ENCODE results near the gene NUP93.
"Not testable (repeated sequence)": the region's sequence is repeated elsewhere in the genome, so short reads cannot be mapped to it uniquely, and the experiment has no call there.

The NUP93 gene

DNA sequence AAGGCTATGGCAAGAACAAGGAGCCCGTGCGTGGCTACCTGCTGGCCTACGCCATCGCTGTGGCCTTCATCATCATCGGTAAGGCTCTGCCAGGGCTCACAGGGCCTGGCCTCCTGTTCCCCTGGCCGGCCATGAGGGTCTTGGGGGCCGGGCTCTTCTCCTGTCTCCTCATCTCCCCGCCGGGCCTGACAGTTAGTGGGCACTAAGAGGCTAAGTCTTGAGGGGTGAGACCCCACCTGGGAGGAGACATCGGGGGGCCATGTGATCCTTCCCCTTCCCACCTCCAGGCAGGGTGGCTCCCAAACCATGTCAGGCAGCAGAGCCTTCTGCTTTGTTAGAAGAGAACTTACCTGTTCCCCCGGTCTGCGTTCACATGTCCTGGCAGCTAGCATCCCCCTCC lies 150.2 kb downstream of the NUP93 start:
- Histone ChIP-seq H3K9me3 (ENCODE audit: control insufficient read depth, low read length) (no peaks in the 10 kb centered on the region), H3K27ac (ENCODE audit: low read depth, low read length, severe bottlenecking) (no peak overlapping the region), H3K36me3 (ENCODE audit: control insufficient read depth, insufficient read depth, low read length) (no peaks in the 10 kb centered on the region), H3K4me3 (ENCODE audit: extremely low read depth, insufficient read depth, low read length, poor library complexity, severe bottlenecking) (no peak overlapping the region), H3K4me1 (ENCODE audit: control insufficient read depth, insufficient read depth, low read length, poor library complexity, severe bottlenecking) (peaks cover 1% of the 10 kb centered on the region)
- WGBS, 2 experiments (ENCODE audit: insufficient coverage in 2 of 2) = 90 to 96% methylated on average over 8 to 10 of the region's 12 CpGs

DNA sequence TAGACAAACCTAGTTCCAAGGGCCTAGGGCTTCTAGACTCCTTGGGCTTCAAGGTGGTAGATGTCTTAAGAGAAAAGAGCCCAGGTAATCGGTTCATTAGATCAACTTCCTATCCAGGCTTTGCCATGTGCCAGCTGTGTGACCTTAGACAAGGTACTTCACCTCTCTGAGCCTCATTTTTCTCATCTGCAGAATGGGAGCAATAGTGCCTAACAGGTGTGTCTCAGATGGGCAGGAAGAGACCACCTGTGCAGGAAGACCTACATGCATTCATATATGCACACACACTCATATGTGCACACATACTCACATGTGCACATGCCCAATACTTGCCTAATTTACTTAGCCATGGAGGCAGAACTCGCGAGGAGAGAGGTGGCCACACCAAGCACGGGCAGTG lies 150.8 kb downstream of the NUP93 start:
- H3K4me3 ChIP-seq (ENCODE audit: extremely low read depth, insufficient read depth, low read length, poor library complexity, severe bottlenecking) = no peak overlapping the region
- no peak overlapping the region for H3K27ac ChIP-seq (ENCODE audit: low read depth, low read length, severe bottlenecking)
- H3K36me3 ChIP-seq (ENCODE audit: control insufficient read depth, insufficient read depth, low read length) = no peaks in the 10 kb centered on the region
- 86 to 87% methylated on average over 3 of the region's 4 CpGs for WGBS, 2 experiments (ENCODE audit: insufficient coverage in 2 of 2)
- H3K9me3 ChIP-seq (ENCODE audit: control insufficient read depth, low read length) = peaks cover 5% of the 10 kb centered on the region
- H3K4me1 ChIP-seq (ENCODE audit: control insufficient read depth, insufficient read depth, low read length, poor library complexity, severe bottlenecking) = no peaks in the 10 kb centered on the region

DNA sequence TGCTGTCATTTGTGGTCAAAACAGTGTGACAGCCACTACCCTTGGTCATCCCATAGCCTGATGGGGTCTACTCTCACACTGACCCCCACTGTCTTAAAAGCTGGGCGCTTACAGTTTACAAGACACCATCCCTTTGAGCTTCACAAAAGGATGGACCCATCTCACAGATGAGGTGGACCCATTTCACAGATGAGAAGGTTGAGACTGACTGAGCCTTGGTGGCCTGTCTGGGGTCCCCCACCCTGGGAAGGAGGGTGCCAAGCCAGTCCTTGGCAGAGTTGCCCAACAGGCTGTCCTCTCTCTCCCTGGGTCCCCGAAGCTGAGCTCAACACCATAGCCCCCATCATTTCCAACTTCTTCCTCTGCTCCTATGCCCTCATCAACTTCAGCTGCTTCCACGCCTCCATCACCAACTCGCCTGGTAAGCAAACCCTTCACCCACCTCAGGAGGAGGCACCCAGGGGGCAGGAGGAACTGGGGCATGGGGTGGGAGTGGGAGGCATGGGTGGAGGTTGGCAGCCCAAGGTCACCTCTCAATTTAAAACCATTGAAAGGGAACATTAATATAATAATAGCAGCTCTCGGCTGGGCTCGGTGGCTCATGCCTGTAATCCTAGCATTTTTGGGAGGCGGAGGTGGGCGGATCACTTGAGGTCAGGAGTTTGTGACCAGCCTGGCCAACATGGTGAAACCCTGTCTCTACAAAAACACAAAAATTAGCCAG lies 152.3 kb downstream of the NUP93 start:
- Histone ChIP-seq H3K4me1 (ENCODE audit: control insufficient read depth, insufficient read depth, low read length, poor library complexity, severe bottlenecking) (no peaks in the 10 kb centered on the region), H3K4me3 (ENCODE audit: extremely low read depth, insufficient read depth, low read length, poor library complexity, severe bottlenecking) (no peak overlapping the region), H3K36me3 (ENCODE audit: control insufficient read depth, insufficient read depth, low read length) (no peaks in the 10 kb centered on the region), H3K9me3 (ENCODE audit: control insufficient read depth, low read length) (peaks cover 5% of the 10 kb centered on the region), H3K27ac (ENCODE audit: low read depth, low read length, severe bottlenecking) (no peak overlapping the region)
- 91 to 94% methylated on average over 5 of the region's 8 CpGs for WGBS, 2 experiments (ENCODE audit: insufficient coverage in 2 of 2)

- WGBS, 2 experiments (ENCODE audit: insufficient coverage in 2 of 2) = 79 to 88% methylated on average over 2 of the region's 2 CpGs
- Histone ChIP-seq H3K27ac (ENCODE audit: low read depth, low read length, severe bottlenecking) (no peak overlapping the region), H3K36me3 (ENCODE audit: control insufficient read depth, insufficient read depth, low read length) (no peaks in the 10 kb centered on the region), H3K9me3 (ENCODE audit: control insufficient read depth, low read length) (peaks cover 5% of the 10 kb centered on the region), H3K4me1 (ENCODE audit: control insufficient read depth, insufficient read depth, low read length, poor library complexity, severe bottlenecking) (no peaks in the 10 kb centered on the region), H3K4me3 (ENCODE audit: extremely low read depth, insufficient read depth, low read length, poor library complexity, severe bottlenecking) (no peak overlapping the region)
These were observed 153.7 kb downstream of the NUP93 start for GRCh38 chr16:56883586-56883985.

GRCh38 chr16:56884026-56884582 lies 154.2 kb downstream of the NUP93 start:
- no peak overlapping the region for H3K4me3 ChIP-seq (ENCODE audit: extremely low read depth, insufficient read depth, low read length, poor library complexity, severe bottlenecking)
- 91 to 96% methylated on average over 13 to 14 of the region's 14 CpGs for WGBS, 2 experiments (ENCODE audit: insufficient coverage in 2 of 2)

DNA sequence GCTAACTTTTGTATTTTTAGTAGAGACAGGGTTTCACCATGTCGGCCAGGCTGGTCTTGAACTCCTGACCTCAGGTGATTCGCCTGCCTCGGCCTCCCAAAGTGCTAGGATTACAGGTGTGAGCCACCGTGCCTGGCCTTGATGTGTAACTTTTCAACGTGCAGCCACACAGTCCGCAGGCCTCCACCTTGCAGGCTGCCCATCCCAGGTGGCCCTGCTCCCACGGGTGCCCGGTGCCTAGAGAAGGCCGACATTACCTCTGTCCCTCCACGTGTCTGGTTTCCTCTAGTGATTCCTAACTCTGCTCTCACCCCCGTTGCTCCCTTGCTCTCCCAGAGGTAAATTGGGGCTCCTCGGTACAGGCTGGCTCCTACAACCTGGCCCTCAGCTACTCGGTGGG lies 155.0 kb downstream of the NUP93 start:
- not testable (repeated sequence) for H3K36me3 ChIP-seq (ENCODE audit: control insufficient read depth, insufficient read depth, low read length); H3K9me3 ChIP-seq (ENCODE audit: control insufficient read depth, low read length); H3K4me1 ChIP-seq (ENCODE audit: control insufficient read depth, insufficient read depth, low read length, poor library complexity, severe bottlenecking); H3K4me3 ChIP-seq (ENCODE audit: extremely low read depth, insufficient read depth, low read length, poor library complexity, severe bottlenecking); H3K27ac ChIP-seq (ENCODE audit: low read depth, low read length, severe bottlenecking)
- WGBS, 2 experiments (ENCODE audit: insufficient coverage in 2 of 2) = 90 to 92% methylated on average over 13 of the region's 13 CpGs

More at GRCh38 chr16:56884026-56884582, 154.2 kb downstream of the NUP93 start:
- no peaks in the 10 kb centered on the region for H3K36me3 ChIP-seq (ENCODE audit: control insufficient read depth, insufficient read depth, low read length)
- H3K9me3 ChIP-seq (ENCODE audit: control insufficient read depth, low read length) = peaks cover 5% of the 10 kb centered on the region
- no peak overlapping the region for H3K27ac ChIP-seq (ENCODE audit: low read depth, low read length, severe bottlenecking)
- no peaks in the 10 kb centered on the region for H3K4me1 ChIP-seq (ENCODE audit: control insufficient read depth, insufficient read depth, low read length, poor library complexity, severe bottlenecking)

- no peaks in the 10 kb centered on the region for H3K4me1 ChIP-seq (ENCODE audit: control insufficient read depth, insufficient read depth, low read length, poor library complexity, severe bottlenecking)
- H3K4me3 ChIP-seq (ENCODE audit: extremely low read depth, insufficient read depth, low read length, poor library complexity, severe bottlenecking) = no peak overlapping the region
- WGBS, 2 experiments (ENCODE audit: insufficient coverage in 2 of 2) = 90 to 97% methylated on average over 4 to 7 of the region's 9 CpGs
- no peaks in the 10 kb centered on the region for H3K36me3 ChIP-seq (ENCODE audit: control insufficient read depth, insufficient read depth, low read length)
- peaks cover 5% of the 10 kb centered on the region for H3K9me3 ChIP-seq (ENCODE audit: control insufficient read depth, low read length)
- no peak overlapping the region for H3K27ac ChIP-seq (ENCODE audit: low read depth, low read length, severe bottlenecking)
These were observed 155.7 kb downstream of the NUP93 start for GRCh38 chr16:56885446-56886162.

- H3K36me3 ChIP-seq (ENCODE audit: control insufficient read depth, insufficient read depth, low read length) = no peaks in the 10 kb centered on the region
- H3K4me3 ChIP-seq (ENCODE audit: extremely low read depth, insufficient read depth, low read length, poor library complexity, severe bottlenecking) = no peak overlapping the region
- no peaks in the 10 kb centered on the region for H3K4me1 ChIP-seq (ENCODE audit: control insufficient read depth, insufficient read depth, low read length, poor library complexity, severe bottlenecking)
- no peak overlapping the region for H3K27ac ChIP-seq (ENCODE audit: low read depth, low read length, severe bottlenecking)
- peaks cover 5% of the 10 kb centered on the region for H3K9me3 ChIP-seq (ENCODE audit: control insufficient read depth, low read length)
- whole genome bisulfite sequencing, 2 experiments (ENCODE audit: insufficient coverage in 2 of 2) = 80 to 84% methylated on average over 9 to 11 of the region's 12 CpGs
These were observed 156.4 kb downstream of the NUP93 start for GRCh38 chr16:56886296-56886695.

GRCh38 chr16:56886826-56887225 lies 156.9 kb downstream of the NUP93 start:
- Histone ChIP-seq H3K27ac (ENCODE audit: low read depth, low read length, severe bottlenecking) (no peak overlapping the region), H3K4me3 (ENCODE audit: extremely low read depth, insufficient read depth, low read length, poor library complexity, severe bottlenecking) (no peak overlapping the region), H3K4me1 (ENCODE audit: control insufficient read depth, insufficient read depth, low read length, poor library complexity, severe bottlenecking) (no peaks in the 10 kb centered on the region), H3K36me3 (ENCODE audit: control insufficient read depth, insufficient read depth, low read length) (no peaks in the 10 kb centered on the region), H3K9me3 (ENCODE audit: control insufficient read depth, low read length) (peaks cover 5% of the 10 kb centered on the region)
- 93% methylated on average over 8 of the region's 9 CpGs for WGBS, 2 experiments (ENCODE audit: insufficient coverage in 2 of 2)

DNA sequence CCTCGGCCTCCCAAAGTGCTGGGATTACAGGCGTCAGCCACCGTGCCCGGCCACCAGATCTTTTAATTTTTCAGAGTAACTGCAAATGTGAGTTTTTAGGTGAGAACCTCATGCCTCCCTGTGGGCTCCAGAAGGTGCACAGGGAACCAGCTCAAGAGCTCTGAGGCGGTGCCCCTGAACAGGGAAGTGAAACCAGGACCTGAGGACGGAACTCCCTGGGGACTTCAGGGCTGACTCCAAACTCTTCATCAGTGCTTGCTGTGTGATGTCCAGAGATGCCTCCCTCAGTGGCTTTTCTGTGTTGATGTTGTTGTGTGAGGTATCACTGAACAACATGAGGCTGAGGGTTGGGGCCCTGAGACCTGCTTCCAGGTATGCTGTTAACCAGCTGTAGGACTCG lies 158.9 kb downstream of the NUP93 start:
- 92 to 93% methylated on average over 4 to 7 of the region's 7 CpGs for WGBS, 2 experiments (ENCODE audit: insufficient coverage in 2 of 2)

GRCh38 chr16:56889206-56889605 lies 159.3 kb downstream of the NUP93 start:
- H3K9me3 ChIP-seq (ENCODE audit: control insufficient read depth, low read length) = peaks cover 5% of the 10 kb centered on the region
- H3K27ac ChIP-seq (ENCODE audit: low read depth, low read length, severe bottlenecking) = no peak overlapping the region
- WGBS, 2 experiments (ENCODE audit: insufficient coverage in 2 of 2) = 90% methylated on average over 2 of the region's 5 CpGs; no CpG with 5 or more reads in 1 of the 2 experiments
- H3K4me1 ChIP-seq (ENCODE audit: control insufficient read depth, insufficient read depth, low read length, poor library complexity, severe bottlenecking) = no peaks in the 10 kb centered on the region
- H3K36me3 ChIP-seq (ENCODE audit: control insufficient read depth, insufficient read depth, low read length) = no peaks in the 10 kb centered on the region
- no peak overlapping the region for H3K4me3 ChIP-seq (ENCODE audit: extremely low read depth, insufficient read depth, low read length, poor library complexity, severe bottlenecking)

More for the DNA sequence above, 158.9 kb downstream of the NUP93 start:
- no peak overlapping the region for H3K4me3 ChIP-seq (ENCODE audit: extremely low read depth, insufficient read depth, low read length, poor library complexity, severe bottlenecking)
- peaks cover 5% of the 10 kb centered on the region for H3K9me3 ChIP-seq (ENCODE audit: control insufficient read depth, low read length)
- no peak overlapping the region for H3K27ac ChIP-seq (ENCODE audit: low read depth, low read length, severe bottlenecking)
- H3K36me3 ChIP-seq (ENCODE audit: control insufficient read depth, insufficient read depth, low read length) = no peaks in the 10 kb centered on the region
- H3K4me1 ChIP-seq (ENCODE audit: control insufficient read depth, insufficient read depth, low read length, poor library complexity, severe bottlenecking) = no peaks in the 10 kb centered on the region

All from mesodermal cell (in vitro differentiated cells).